GM19324 (cell line): ENCODE data around the gene PXK.
"Not testable (repeated sequence)": the region's sequence is repeated elsewhere in the genome, so short reads cannot be mapped to it uniquely, and the experiment has no call there.

ENCODE experiments used
- ATAC-seq: cut with Tn5 transposase; IDR thresholded peaks from one replicate; pipeline ENCODE4 v1.9.1; 2021; ENCODE audit warnings: mild to moderate bottlenecking, moderate library complexity; ENCODE audit not compliant: unreplicated experiment, low FRiP score

The PXK gene

GRCh38 chr3:58322793-58323192 lies 9.9 kb upstream of the PXK start:
- no peak for ATAC-seq

GRCh38 chr3:58323529-58324390 lies 8.9 kb upstream of the PXK start:
- no peak for ATAC-seq

DNA sequence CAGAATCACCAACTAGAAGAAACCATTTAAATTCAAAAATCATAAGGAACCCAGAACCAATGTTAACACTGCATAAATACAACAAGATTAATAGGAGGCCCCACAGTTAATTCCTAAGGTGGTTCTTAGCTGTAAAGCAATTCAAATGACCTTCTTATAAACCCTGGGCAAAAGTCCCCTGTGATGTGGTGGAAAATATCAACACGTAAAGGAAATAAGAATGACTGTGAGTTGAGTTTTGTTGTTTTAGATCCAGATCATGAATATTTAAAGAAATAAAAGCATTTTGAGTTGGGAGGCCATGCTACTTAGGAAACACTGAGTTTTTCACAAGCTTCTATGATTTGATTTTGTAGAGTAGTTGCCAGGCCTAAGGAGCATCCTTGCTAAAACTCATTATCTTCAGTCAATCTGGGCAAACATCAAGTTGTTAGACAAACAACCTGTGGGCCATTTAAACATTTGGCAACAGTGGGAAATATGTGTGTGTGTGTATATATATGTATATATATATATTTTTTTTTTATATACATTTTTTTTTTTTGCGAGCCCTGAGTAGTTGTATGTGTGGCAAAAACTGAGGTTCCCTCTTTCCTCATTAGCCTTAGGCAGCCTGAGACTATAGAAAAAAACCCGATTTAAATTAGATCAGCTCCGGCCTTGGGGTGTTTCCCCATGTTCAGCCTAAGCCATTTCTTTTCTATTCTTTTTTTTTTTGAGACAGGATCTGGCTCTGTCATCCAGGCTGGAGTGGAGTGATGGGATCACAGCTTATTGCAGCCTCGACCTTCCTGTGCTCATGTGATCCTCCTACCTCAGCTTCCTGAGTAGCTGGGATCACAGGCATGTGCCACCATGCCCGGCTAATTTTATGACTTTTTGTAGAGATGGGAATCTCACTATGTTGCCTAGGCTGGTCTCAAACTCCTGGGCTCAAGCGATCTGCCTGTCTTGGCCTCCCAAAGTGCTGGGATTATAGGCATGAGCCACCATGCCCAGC lies 8.0 kb upstream of the PXK start:
- no peak for ATAC-seq

- ATAC-seq, result no peak
These were observed 7.1 kb upstream of the PXK start for GRCh38 chr3:58325525-58325992.

DNA sequence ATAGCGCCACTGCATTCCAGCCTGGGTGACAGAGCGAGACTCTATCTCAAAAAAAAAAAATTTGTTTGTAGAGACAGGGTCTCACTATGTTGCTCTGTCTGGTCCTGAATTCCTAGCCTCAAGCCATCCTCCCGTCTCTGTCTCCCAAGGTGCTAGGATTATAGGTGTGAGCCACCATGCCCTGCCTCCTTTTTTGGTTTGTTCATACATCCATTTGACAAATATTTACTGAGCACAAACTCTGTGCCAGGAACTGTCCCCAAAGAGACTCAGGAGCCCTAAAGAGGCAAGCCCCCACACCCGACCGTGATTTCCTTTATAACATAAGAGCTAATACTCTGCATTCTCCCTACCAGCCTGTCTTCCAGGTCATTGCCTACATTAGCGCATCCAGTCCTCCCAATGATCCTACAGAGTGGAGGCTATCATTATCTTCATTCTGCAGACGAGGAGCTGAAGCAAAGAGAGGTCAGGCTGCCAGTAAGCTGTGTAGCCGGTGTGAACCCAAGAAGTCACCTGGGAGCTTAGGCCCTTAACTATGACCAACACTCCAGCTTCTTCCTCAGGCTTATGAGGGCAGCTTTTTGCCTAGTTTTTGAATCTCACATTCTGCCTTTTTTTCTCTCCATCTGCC lies 6.3 kb upstream of the PXK start:
- ATAC-seq, result no peak

DNA sequence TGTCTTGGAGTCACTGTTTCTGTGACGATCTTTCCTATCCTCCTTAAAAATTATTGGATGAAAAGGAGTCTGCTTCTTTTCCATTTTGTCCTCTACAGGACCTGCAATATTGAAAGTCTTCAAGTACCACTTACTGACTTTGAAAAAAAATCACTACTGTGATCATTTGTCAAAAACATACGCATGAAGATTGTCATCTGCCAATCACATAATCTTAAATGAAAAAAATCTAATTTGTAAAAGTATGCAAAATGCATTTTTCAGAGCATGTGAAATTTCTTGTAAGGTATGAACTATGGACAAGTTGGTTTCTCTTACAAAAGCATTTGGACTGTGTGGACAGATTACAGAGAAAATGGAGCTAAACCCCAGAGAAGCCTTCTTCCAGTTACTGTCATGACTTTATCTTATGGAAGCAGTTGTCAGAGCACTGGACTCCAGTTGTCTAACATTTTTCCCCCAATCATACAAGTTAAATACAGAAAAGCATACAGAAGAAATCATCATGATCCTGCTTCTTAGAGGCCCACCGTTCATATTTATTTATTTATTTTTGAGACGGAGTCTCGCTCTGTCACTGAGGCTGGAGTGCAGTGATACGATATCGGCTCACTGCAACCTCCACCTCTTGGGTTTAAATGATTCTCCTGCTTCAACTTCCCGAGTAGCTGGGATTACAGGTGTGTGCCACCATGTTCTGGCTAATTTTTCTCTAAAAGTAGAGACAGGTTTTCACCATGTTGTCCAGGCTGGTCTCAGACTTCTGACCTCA lies 3.4 kb upstream of the PXK start:
- ATAC-seq, result no peak

DNA sequence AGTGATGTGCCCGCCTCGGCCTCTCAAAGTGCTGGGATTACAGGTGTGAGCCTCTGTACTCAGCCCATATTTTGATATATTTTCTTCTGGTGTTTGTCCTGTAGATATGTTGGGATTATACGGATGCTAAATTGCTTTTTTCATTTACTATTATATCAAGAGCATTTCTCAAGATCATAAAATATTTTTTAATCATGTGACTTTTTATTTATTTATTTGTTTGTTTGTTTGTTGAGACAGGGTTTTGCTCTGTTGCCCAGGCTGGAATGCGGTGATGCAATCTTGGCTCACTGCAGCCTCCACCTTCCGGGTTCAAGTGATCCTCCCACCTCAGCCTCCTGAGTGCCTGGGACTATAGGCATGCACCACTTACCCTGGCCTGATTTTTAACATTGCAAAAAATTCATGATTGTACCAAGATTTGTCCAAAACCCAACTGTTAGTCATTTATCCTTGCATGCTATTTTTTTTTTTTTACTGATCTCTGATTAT lies 2.7 kb upstream of the PXK start:
- ATAC-seq, result no peak

DNA sequence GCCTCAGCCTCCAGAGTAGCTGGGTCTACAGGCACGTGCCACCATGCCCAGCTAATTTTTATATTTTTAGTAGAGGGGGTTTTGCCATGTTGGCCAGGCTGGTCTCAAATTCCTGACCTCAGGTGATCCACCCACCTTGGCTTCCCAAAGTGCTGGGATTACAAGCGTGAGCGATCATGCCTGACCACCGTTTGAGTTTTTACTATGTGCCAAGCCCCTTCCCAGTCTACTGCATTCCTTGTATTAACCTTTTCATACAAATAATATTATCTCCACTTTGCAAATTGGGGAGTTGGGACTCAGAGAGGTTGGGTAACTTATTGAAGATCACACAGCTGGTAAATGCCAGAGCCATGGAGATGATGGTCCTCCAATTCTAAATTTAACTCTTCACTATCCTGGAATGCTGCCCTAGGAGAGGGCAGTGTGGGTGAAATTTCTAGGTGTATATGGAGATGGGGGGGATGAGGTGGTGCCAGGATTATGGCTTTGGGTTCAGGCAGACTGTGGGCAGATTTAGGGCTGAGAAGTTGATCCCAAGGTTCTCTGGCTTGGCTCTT lies 1.0 kb upstream of the PXK start:
- ATAC-seq, result no peak

DNA sequence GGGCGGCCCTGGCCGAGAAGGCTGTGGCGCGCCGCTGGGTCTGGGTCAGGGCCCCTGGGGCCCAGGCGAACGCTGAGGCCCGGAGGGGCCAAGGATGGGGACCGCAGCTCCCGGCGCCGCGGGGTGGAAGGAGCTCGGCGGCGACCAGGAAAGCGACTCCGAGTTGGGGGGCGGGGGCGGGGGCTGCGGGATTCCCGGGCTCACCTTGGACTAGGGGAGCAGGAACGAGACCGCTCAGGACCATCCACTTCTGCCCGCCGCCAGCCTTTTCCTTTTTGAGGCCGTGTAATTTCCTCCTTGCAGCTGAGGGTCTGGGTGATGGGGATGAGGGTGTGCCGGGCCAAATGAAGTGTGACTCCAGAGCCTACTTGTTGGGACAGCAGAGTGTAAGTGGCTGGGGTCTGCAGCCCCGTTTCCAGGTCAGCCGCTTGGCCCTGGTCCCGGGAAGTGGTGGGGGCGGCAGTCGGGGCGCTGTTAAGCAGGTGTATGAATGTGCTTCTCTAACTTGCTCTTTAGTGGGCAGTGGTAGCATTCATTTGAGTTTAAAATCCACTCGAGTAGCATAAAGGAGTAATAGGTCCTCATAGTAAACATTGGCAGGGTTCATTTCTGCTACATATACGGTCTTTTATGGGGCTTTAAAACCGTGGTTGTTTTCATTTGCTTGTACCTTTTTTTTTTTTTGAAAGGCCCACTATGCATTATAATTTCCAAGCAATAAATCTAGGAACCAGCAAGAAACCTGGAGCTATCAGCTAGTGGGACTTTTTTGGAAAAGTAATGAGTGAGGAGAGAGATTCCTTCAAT lies 717 bp downstream of the PXK start:
- ATAC-seq, result peak; percentile 31

DNA sequence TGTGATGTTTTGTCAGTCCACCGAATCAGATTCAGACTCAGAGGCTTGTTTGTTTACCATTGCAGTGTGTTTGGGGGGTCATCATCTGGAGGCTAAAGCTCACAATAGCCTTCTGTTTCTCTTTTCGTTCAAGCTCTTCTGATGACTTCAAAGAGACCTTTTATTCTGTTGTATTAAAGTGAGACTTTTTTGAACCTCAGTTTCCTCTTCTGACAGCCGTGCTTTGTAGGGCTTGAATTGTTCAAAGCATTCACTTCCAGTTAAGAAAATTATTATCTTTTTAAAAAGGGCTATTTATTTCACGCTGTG lies 1.3 kb downstream of the PXK start:
- no peak for ATAC-seq

DNA sequence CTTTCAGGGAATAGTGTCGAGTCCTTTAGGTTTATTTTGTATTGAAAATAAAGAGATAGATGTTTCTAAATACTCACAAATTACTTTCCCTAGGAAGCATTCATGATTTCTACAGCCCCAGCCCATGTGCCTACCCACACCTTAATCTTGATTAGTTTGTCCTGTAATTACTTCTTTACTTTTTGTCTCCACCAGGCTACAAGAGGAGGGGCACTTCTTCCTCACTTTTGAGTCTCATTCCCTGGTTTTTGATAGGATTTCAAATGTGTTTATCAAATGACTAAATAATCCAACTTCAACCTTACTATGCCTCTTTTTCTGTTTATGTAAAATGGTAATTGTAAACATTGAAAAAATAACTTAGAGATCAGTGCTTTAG lies 1.8 kb downstream of the PXK start:
- no peak for ATAC-seq

GRCh38 chr3:58335652-58335947 lies 2.9 kb downstream of the PXK start:
- no peak for ATAC-seq

DNA sequence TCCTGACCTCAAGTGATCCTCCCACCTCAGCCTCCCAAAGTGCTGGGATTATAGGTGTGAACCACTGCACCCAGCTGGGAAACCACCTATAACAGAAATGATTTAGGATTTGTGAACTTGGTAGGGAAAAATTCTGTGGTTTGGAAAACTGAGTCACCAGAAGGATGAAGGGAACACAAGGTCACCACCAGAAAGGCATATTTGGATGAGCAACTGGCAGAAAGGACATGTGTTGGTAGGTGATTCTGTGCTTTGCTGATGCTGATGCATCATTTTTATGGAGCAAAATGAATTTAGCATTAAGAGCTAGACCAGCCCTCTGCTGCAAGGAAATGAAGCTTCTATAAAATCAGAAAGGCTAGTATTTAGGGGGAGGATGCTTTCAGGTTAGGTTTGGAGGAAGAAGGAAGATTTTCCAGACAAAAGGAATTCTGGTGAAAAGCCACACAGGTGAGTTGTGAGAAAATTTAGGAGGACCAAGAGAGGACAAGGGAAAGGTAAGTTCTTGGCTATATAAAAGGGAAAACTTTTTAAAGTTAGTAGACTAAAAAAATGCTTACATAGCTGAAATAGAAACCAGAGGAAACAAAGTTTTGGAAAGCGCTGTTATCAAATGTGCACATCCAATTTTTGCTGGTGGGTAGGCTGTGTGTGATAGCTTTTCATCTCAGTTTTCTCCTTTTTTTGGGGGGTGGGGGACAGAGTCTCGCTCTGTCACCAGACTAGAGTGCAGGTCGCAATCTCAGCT lies 3.6 kb downstream of the PXK start:
- no peak for ATAC-seq

- no peak for ATAC-seq
These were observed 4.5 kb downstream of the PXK start for GRCh38 chr3:58337190-58337589.

- not testable (repeated sequence) for ATAC-seq
These were observed 6.5 kb downstream of the PXK start for GRCh38 chr3:58339146-58339545.

- no peak for ATAC-seq
These were observed 8.0 kb downstream of the PXK start for GRCh38 chr3:58340594-58341244.

GRCh38 chr3:58341376-58341775 lies 8.7 kb downstream of the PXK start:
- no peak for ATAC-seq

- no peak for ATAC-seq
These were observed 10.0 kb downstream of the PXK start for GRCh38 chr3:58342676-58343075.
